DOHH2 (cell line): ENCODE measurements around the gene SELENOF.

ENCODE experiments used
- CTCF ChIP-seq: fragments of 200-600 bp; sonication (generic); IDR thresholded peaks from one replicate; pipeline ENCODE4 v1.5.1; 2014; ENCODE audit warnings: antibody characterized with exemption, mild to moderate bottlenecking, low read depth, low read length; ENCODE audit not compliant: poor library complexity, severe bottlenecking
- EZH2phosphoT487 ChIP-seq: fragments of 200-600 bp; sonication (generic); IDR thresholded peaks from 2 replicates; pipeline ENCODE4 v1.6.1; 2017; ENCODE audit warnings: borderline replicate concordance, mild to moderate bottlenecking, antibody characterized with exemption, low read length, moderate library complexity, mixed read lengths

- TF ChIP-seq CTCF (no peak), EZH2phosphoT487 (no peak)
Measured at GRCh38 chr1:86948212-86948611, 34.3 kb upstream of the SELENOF start.
